CD4-positive, alpha-beta memory T cell (primary cell): ENCODE data around the gene CFAP46. TPM values are rescaled to one million over a fixed set of nuclear protein-coding genes. Genes with fewer than 3 reads are reported as not detected.

ENCODE experiments used
- CTCF ChIA-PET: fragments of 350-600 bp; sonication (Branson Sonifier 250); formaldehyde crosslinking; loops from one replicate; lab custom pipeline; 2021; ENCODE audit warnings: inconsistent platforms; ENCODE audit not compliant: partially characterized antibody; lab: Charles Lee
- POLR2A ChIA-PET: fragments of 350-600 bp; sonication (Branson Sonifier 250); formaldehyde crosslinking; loops from one replicate; lab custom pipeline; 2021; ENCODE audit not compliant: partially characterized antibody; lab: Charles Lee
- DNase-seq, 5 donors: peaks; one replicate each; pipeline versions ENCODE4 v3.0.0 to v3.0.0-alpha.2; 2020 to 2022; ENCODE audit warnings: mixed read lengths in 1 of 5
- H3K27ac ChIP-seq: one replicate; pipeline ENCODE4 v1.7.0; 2013; ENCODE audit warnings: low read depth, low read length
- H3K27me3 ChIP-seq: 2 replicates; pipeline ENCODE4 v1.7.0; 2013; ENCODE audit warnings: mild to moderate bottlenecking, low read length, moderate library complexity; ENCODE audit not compliant: insufficient read depth
- H3K36me3 ChIP-seq: 2 replicates; pipeline ENCODE4 v1.7.0; 2013; ENCODE audit warnings: mild to moderate bottlenecking, low read length, moderate library complexity; ENCODE audit not compliant: insufficient read depth
- H3K4me1 ChIP-seq: 2 replicates; pipeline ENCODE4 v1.7.0; 2013; ENCODE audit warnings: mild to moderate bottlenecking, low read length, moderate library complexity; ENCODE audit not compliant: insufficient read depth
- H3K4me3 ChIP-seq, 2 donors: one replicate each; pipeline ENCODE4 v1.7.0; 2013; ENCODE audit warnings: low read length in 2 of 2, mild to moderate bottlenecking in 1 of 2
- H3K9me3 ChIP-seq, 2 donors: one replicate each; pipeline ENCODE4 v1.7.0; 2013; ENCODE audit warnings: low read length in 2 of 2, control low read depth in 1 of 2; ENCODE audit not compliant: control insufficient read depth in 1 of 2
- H3K27ac Mint-ChIP-seq, 7 donors: one replicate each; pipeline ENCODE4 v1.8.0; 2020 to 2021; ENCODE audit warnings: mixed read lengths in 7 of 7, mild to moderate bottlenecking in 6 of 7, inconsistent platforms in 3 of 7, moderate library complexity in 3 of 7
- H3K27me3 Mint-ChIP-seq, 2 donors: one replicate each; pipeline ENCODE4 v1.8.0; 2020 to 2021; ENCODE audit warnings: mixed read lengths in 2 of 2
- H3K36me3 Mint-ChIP-seq, 2 donors: one replicate each; pipeline ENCODE4 v1.8.0; 2020 to 2021; ENCODE audit warnings: mixed read lengths in 2 of 2, inconsistent platforms in 1 of 2, mild to moderate bottlenecking in 1 of 2
- H3K4me1 Mint-ChIP-seq, 4 donors: one replicate each; pipeline ENCODE4 v1.8.0; 2020 to 2021; ENCODE audit warnings: mixed read lengths in 4 of 4, mild to moderate bottlenecking in 1 of 4
- H3K4me3 Mint-ChIP-seq, 8 donors: one replicate each; pipeline ENCODE4 v1.8.0; 2020 to 2021; ENCODE audit warnings: mixed read lengths in 8 of 8, mild to moderate bottlenecking in 7 of 8, moderate library complexity in 6 of 8, inconsistent platforms in 3 of 8
- H3K9me3 Mint-ChIP-seq, 8 donors: one replicate each; pipeline ENCODE4 v1.8.0; 2020 to 2021; ENCODE audit warnings: mixed read lengths in 8 of 8, mild to moderate bottlenecking in 5 of 8, inconsistent platforms in 3 of 8, moderate library complexity in 1 of 8
- intact Hi-C: fragments of 100-400 bp; cut with micrococcal nuclease; formaldehyde crosslinking; loops from one replicate; pipeline ENCODE4 v1.15.1; 2023
- polyA plus RNA-seq, 2 donors: library from polyadenylated mRNA; unstranded; fragments of 300-500 nt; fragmentation: Illumina TruSeq; gene quantifications; one replicate each; pipeline ENCODE4 v1.2.3, GENCODE V29; 2021
- total RNA-seq, 2 experiments: library from RNA; stranded (reverse); gene quantifications; one replicate each; pipeline ENCODE4 v1.2.3, GENCODE V29; 2021

CFAP46 gene
- total and polyA plus RNA-seq, 4 experiments from 2014 or later, result not detected

DNA sequence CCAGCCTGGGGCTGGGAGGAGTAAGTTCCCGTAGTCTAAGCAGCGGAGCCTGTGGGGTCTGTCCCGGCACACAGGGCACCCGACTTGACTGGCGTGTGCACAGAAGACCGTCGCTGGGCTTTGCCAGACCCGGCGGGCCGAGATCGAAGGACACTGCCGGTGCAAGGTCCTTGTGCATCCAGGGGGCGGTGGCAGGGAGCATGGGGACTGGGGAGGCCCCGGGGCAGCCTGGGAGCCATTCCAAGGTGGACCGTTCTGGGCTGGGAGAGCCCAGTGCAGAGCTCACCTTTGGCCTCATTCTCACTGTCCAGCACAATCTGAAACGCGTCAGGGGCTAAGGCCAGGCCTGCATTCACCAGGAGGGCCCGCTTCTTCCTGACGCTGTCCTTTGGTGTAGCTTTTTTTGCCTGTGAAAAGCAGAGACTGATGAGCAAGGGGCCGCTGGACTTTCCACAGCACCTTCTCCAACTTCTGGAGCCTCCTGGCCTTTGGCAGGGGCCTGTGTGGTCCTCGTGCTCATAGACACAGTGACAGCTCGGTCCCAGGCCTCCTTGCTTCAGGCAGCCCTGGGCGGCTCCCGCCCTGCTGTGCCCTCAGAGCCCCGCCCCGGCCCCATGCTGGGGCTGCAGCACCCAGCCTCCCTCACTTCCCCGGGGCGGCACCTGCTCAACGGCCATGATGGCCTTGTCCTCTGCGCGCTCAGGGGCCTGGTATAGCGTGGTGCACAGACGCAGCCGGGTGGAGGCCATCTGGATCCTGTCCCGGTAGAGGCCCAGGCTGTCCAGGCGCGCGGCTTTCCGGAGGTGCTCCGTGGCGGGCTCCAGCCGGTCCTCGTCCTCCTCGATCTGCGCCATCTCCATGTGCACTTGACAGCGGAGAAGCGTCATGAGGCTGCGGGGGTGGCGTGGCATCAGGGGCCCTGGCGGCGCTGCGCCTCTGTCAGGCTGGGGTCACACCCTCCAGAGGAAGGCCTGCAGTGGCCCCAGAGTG, 20.3 kb downstream of the CFAP46 start:
- intact Hi-C loops, result no loop called here
- DNase-seq, result no peak
- ChIA-PET CTCF (no interaction called here), POLR2A (no interaction called here)
- Mint-ChIP-seq H3K27me3 (peaks cover 1 to 2% of the 10 kb centered on the region in 2 donors), H3K36me3 (no peaks in the 10 kb centered on the region), H3K27ac (no peak overlapping the region), H3K4me1 (no peaks in the 10 kb centered on the region), H3K9me3 (no peaks in the 10 kb centered on the region), H3K4me3 (no peak overlapping the region)
- Histone ChIP-seq H3K4me3 (no peak overlapping the region), H3K36me3 (no peaks in the 10 kb centered on the region), H3K4me1 (no peaks in the 10 kb centered on the region), H3K27me3 (no peaks in the 10 kb centered on the region), H3K27ac (no peak overlapping the region), H3K9me3 (no peaks in the 10 kb centered on the region)

GRCh38 chr10:132921086-132921485, 21.3 kb downstream of the CFAP46 start:
- no peak overlapping the region for H3K4me3 Mint-ChIP-seq
- DNase-seq, result no peak
- POLR2A ChIA-PET, result no interaction called here
- H3K9me3 ChIP-seq, result no peaks in the 10 kb centered on the region
- peaks cover 0 to 4% (median 0%) of the 10 kb centered on the region in 8 donors for H3K9me3 Mint-ChIP-seq
- H3K36me3 Mint-ChIP-seq, result no peaks in the 10 kb centered on the region
- no peak overlapping the region for H3K27ac ChIP-seq
- no peak overlapping the region for H3K27ac Mint-ChIP-seq
- peaks cover 1 to 2% of the 10 kb centered on the region in 2 donors for H3K27me3 Mint-ChIP-seq
- H3K4me1 ChIP-seq, result no peaks in the 10 kb centered on the region
- H3K4me3 ChIP-seq, result no peak overlapping the region
- no peaks in the 10 kb centered on the region for H3K36me3 ChIP-seq
- CTCF ChIA-PET, result no interaction called here
- H3K4me1 Mint-ChIP-seq, result no peaks in the 10 kb centered on the region
- H3K27me3 ChIP-seq, result no peaks in the 10 kb centered on the region
- intact Hi-C loops, result no loop called here

GRCh38 chr10:132920101-132920925, 22.1 kb downstream of the CFAP46 start:
- POLR2A ChIA-PET, result no interaction called here
- H3K4me3 Mint-ChIP-seq, result no peak overlapping the region
- H3K4me1 ChIP-seq, result no peaks in the 10 kb centered on the region
- H3K4me1 Mint-ChIP-seq, result no peaks in the 10 kb centered on the region
- H3K27me3 ChIP-seq, result no peaks in the 10 kb centered on the region
- no peak for DNase-seq
- intact Hi-C loops, result no loop called here
- peaks cover 1 to 2% of the 10 kb centered on the region in 2 donors for H3K27me3 Mint-ChIP-seq
- H3K36me3 ChIP-seq, result no peaks in the 10 kb centered on the region
- no peak overlapping the region for H3K4me3 ChIP-seq
- H3K9me3 ChIP-seq, result no peaks in the 10 kb centered on the region
- no peaks in the 10 kb centered on the region for H3K36me3 Mint-ChIP-seq
- no peak overlapping the region for H3K27ac ChIP-seq
- CTCF ChIA-PET, result no interaction called here
- H3K27ac Mint-ChIP-seq, result no peak overlapping the region
- H3K9me3 Mint-ChIP-seq, result peaks cover 0 to 4% (median 0%) of the 10 kb centered on the region in 8 donors

DNA sequence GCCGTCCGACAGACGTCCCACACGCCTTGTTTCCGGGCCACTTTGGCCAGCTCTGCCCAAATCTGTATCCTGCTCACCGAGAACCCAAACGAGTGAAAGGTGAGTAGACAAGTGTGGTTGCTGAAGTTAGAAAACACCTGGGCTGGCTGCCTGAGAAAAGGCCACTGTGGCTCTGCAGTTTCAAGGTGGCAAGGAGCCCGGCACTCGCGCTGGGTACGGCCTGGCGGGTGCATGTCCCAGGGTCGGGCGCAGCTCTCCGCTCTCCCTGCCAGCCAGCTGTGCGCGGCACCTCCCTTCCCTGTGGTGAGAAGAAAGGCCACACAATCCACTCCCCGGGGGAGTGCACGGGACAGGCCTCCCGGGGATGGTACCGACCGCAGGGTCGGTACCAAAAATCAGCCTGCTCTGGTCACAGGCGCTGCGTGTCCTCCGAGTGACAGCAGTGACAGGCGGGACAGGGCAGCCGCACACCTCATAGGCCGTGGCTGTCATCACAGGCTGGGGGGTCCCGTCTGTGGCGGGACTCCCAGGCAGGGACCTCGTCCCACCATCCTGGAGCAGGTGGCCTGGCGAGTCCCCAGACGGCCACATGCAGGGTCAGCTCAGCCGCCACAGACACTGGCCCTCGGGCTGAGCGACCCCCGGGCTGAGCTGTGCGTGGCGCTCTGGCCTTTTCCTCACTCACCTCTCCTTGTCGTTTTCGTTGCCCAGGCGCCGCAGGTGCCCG, 22.8 kb downstream of the CFAP46 start:
- peaks cover 1 to 2% of the 10 kb centered on the region in 2 donors for H3K27me3 Mint-ChIP-seq
- H3K4me1 Mint-ChIP-seq, result no peaks in the 10 kb centered on the region
- no peaks in the 10 kb centered on the region for H3K27me3 ChIP-seq
- no peak overlapping the region for H3K4me3 ChIP-seq
- no peaks in the 10 kb centered on the region for H3K9me3 ChIP-seq
- no peaks in the 10 kb centered on the region for H3K36me3 Mint-ChIP-seq
- no peak overlapping the region for H3K4me3 Mint-ChIP-seq
- ChIA-PET POLR2A (no interaction called here), CTCF (no interaction called here)
- peaks cover 0 to 4% (median 0%) of the 10 kb centered on the region in 8 donors for H3K9me3 Mint-ChIP-seq
- H3K4me1 ChIP-seq, result no peaks in the 10 kb centered on the region
- H3K36me3 ChIP-seq, result no peaks in the 10 kb centered on the region
- H3K27ac Mint-ChIP-seq, result no peak overlapping the region
- intact Hi-C loops, result no loop called here
- no peak overlapping the region for H3K27ac ChIP-seq
- no peak for DNase-seq

- no peak overlapping the region for H3K4me3 ChIP-seq
- H3K27ac Mint-ChIP-seq, result no peak overlapping the region
- intact Hi-C loops, result no loop called here
- no peak overlapping the region for H3K27ac ChIP-seq
- no peak overlapping the region for H3K4me3 Mint-ChIP-seq
- H3K27me3 ChIP-seq, result no peaks in the 10 kb centered on the region
- no peak for DNase-seq
- H3K36me3 ChIP-seq, result no peaks in the 10 kb centered on the region
- H3K4me1 ChIP-seq, result no peaks in the 10 kb centered on the region
- no peaks in the 10 kb centered on the region for H3K4me1 Mint-ChIP-seq
- no peaks in the 10 kb centered on the region for H3K36me3 Mint-ChIP-seq
- no peaks in the 10 kb centered on the region for H3K9me3 ChIP-seq
- H3K9me3 Mint-ChIP-seq, result peaks cover 0 to 4% (median 0%) of the 10 kb centered on the region in 8 donors
- ChIA-PET POLR2A (no interaction called here), CTCF (no interaction called here)
- H3K27me3 Mint-ChIP-seq, result peaks cover 1 to 2% of the 10 kb centered on the region in 2 donors
Measured at GRCh38 chr10:132918617-132919373, 23.6 kb downstream of the CFAP46 start.

GRCh38 chr10:132918264-132918616, 24.1 kb downstream of the CFAP46 start:
- no peaks in the 10 kb centered on the region for H3K9me3 ChIP-seq
- Mint-ChIP-seq H3K27me3 (peaks cover 1 to 2% of the 10 kb centered on the region in 2 donors), H3K4me1 (no peaks in the 10 kb centered on the region), H3K4me3 (no peak overlapping the region), H3K36me3 (no peaks in the 10 kb centered on the region), H3K9me3 (peaks cover 0 to 4% (median 0%) of the 10 kb centered on the region in 8 donors), H3K27ac (no peak overlapping the region)
- intact Hi-C loops, result no loop called here
- no peaks in the 10 kb centered on the region for H3K36me3 ChIP-seq
- DNase-seq, result no peak
- H3K4me1 ChIP-seq, result no peaks in the 10 kb centered on the region
- H3K27me3 ChIP-seq, result no peaks in the 10 kb centered on the region
- no peak overlapping the region for H3K27ac ChIP-seq
- CTCF ChIA-PET, result no interaction called here
- no peak overlapping the region for H3K4me3 ChIP-seq
- POLR2A ChIA-PET, result no interaction called here
